ENCODE measurements around the gene FDXR. TPM values are rescaled to one million over a fixed set of nuclear protein-coding genes. Genes with fewer than 3 reads are reported as not detected.

FDXR gene
- polyA plus RNA-seq, 1 donor from 2014 or later = 14.4 TPM

DNA sequence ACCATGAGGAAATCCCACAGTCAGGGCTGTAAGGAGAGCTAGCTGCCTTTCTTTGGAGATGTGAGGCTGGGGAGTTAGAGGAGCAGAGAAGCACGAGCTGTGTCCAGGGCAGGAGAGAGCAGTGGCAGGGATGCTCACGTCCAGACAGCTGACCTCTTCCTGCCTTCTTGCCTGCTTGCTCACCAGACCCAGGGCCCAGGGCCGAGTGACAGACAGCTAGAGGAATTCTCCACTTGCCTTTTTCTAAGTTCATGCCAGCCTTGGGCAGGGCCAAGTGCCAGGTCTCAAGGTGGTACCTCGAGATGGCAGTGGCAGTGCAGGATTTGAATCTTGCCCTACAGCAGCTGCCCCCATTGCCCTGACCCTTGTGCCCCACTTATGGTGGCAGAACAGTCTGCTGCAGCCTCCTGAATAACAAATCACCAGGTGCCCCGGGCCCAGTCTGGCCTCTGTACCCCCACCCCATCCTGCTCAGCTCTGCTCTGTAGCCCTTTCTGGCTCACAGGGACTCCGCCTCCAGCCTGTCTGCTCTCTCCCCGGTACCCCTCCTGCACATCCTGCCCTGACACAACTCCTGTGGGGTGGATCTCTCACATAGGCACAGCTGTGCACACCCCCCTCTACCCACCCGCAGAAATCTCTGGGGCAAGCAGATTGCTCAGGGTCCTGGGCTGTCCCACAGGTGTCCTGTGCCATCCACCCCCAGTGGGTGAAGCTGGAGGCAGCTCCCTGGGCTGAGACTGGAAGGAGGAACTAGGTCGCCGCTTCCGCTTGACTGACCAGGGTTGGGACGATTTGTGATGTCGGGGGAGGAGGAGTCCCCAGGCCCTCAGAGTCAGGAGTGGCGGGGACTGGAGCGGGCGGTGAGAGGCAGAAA, 39.1 kb downstream of the FDXR start:
- Histone ChIP-seq H3K4me2 (ENCODE audit: low read length) (no peak overlapping the region), H3K4me3 (ENCODE audit: low read length) (no peak overlapping the region), H3F3A (ENCODE audit: insufficient read depth, low read length, poor library complexity, severe bottlenecking) (no peaks in the 10 kb centered on the region), H3K36me3 (ENCODE audit: insufficient read depth, low read length) (no peaks in the 10 kb centered on the region), H3K9ac (ENCODE audit: low read length) (no peak overlapping the region), H3K27ac (ENCODE audit: low read length) (no peak overlapping the region), H2AFZ (ENCODE audit: low read depth, low read length) (no peak overlapping the region), H3K9me2 (ENCODE audit: insufficient read depth, low read length) (no peaks in the 10 kb centered on the region), H4K20me1 (ENCODE audit: insufficient read depth) (no peaks in the 10 kb centered on the region), H3K9me3 (ENCODE audit: low read length) (no peaks in the 10 kb centered on the region), H3K79me2 (replicated peaks; ENCODE audit: insufficient read depth, low read length) (no peaks in the 10 kb centered on the region), H3K27me3 (ENCODE audit: insufficient read depth, low read depth, low read length) (no peaks in the 10 kb centered on the region)
- TF ChIP-seq, protein P1, sequence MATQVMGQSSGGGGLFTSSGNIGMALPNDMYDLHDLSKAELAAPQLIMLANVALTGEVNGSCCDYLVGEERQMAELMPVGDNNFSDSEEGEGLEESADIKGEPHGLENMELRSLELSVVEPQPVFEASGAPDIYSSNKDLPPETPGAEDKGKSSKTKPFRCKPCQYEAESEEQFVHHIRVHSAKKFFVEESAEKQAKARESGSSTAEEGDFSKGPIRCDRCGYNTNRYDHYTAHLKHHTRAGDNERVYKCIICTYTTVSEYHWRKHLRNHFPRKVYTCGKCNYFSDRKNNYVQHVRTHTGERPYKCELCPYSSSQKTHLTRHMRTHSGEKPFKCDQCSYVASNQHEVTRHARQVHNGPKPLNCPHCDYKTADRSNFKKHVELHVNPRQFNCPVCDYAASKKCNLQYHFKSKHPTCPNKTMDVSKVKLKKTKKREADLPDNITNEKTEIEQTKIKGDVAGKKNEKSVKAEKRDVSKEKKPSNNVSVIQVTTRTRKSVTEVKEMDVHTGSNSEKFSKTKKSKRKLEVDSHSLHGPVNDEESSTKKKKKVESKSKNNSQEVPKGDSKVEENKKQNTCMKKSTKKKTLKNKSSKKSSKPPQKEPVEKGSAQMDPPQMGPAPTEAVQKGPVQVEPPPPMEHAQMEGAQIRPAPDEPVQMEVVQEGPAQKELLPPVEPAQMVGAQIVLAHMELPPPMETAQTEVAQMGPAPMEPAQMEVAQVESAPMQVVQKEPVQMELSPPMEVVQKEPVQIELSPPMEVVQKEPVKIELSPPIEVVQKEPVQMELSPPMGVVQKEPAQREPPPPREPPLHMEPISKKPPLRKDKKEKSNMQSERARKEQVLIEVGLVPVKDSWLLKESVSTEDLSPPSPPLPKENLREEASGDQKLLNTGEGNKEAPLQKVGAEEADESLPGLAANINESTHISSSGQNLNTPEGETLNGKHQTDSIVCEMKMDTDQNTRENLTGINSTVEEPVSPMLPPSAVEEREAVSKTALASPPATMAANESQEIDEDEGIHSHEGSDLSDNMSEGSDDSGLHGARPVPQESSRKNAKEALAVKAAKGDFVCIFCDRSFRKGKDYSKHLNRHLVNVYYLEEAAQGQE (IDR thresholded peaks at IDR 0.05; ENCODE audit: borderline replicate concordance) = no peak
- no peak for TF ChIP-seq RAD21 (conservative IDR thresholded peaks at IDR 0.05)
- no peak for TF ChIP-seq EZH2 (IDR thresholded peaks at IDR 0.05; ENCODE audit: borderline replicate concordance, insufficient read depth, low read length, poor library complexity, severe bottlenecking)
- TF ChIP-seq SMC3 (conservative IDR thresholded peaks at IDR 0.05; ENCODE audit: poor library complexity) = no peak
- TF ChIP-seq MXI1 (conservative IDR thresholded peaks at IDR 0.05; ENCODE audit: poor library complexity, severe bottlenecking) = no peak
- TF ChIP-seq POLR2AphosphoS5 (IDR thresholded peaks at IDR 0.05) = no peak
- TF ChIP-seq, protein P2, sequence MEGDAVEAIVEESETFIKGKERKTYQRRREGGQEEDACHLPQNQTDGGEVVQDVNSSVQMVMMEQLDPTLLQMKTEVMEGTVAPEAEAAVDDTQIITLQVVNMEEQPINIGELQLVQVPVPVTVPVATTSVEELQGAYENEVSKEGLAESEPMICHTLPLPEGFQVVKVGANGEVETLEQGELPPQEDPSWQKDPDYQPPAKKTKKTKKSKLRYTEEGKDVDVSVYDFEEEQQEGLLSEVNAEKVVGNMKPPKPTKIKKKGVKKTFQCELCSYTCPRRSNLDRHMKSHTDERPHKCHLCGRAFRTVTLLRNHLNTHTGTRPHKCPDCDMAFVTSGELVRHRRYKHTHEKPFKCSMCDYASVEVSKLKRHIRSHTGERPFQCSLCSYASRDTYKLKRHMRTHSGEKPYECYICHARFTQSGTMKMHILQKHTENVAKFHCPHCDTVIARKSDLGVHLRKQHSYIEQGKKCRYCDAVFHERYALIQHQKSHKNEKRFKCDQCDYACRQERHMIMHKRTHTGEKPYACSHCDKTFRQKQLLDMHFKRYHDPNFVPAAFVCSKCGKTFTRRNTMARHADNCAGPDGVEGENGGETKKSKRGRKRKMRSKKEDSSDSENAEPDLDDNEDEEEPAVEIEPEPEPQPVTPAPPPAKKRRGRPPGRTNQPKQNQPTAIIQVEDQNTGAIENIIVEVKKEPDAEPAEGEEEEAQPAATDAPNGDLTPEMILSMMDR (IDR thresholded peaks at IDR 0.05; ENCODE audit: poor library complexity, severe bottlenecking) = no peak
- no peak for TF ChIP-seq EP300 (conservative IDR thresholded peaks at IDR 0.05; ENCODE audit: poor library complexity, severe bottlenecking)
- TF ChIP-seq TAF1 (IDR thresholded peaks at IDR 0.05; ENCODE audit: low read depth) = no peak

DNA sequence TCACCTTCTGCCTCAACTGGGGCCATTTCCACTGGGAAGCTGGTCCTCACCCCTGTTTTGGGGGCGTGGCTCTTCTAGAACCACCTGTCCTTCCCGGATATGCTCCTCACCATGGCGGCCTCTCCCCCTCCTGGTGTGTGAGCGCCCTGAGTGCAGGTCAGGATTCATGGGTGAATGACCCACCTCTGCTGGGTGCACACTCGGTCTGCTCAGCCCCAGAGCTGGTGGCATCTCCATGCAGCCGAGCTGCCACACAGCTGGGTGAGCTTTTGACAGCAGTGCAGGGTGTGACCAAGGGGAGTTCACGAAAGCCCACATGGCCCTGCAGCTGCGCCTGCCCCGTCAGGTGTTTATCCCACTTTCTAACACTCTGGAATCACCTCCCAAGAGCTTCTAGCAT, 40.4 kb downstream of the FDXR start:
- Histone ChIP-seq H4K20me1 (ENCODE audit: insufficient read depth) (no peaks in the 10 kb centered on the region), H3K4me3 (ENCODE audit: low read length) (no peak overlapping the region), H3K4me2 (ENCODE audit: low read length) (no peak overlapping the region), H3K27ac (ENCODE audit: low read length) (no peak overlapping the region), H3K27me3 (ENCODE audit: insufficient read depth, low read depth, low read length) (no peaks in the 10 kb centered on the region), H3K36me3 (ENCODE audit: insufficient read depth, low read length) (no peaks in the 10 kb centered on the region), H3K9ac (ENCODE audit: low read length) (no peak overlapping the region), H3K79me2 (replicated peaks; ENCODE audit: insufficient read depth, low read length) (no peaks in the 10 kb centered on the region), H3K9me2 (ENCODE audit: insufficient read depth, low read length) (no peaks in the 10 kb centered on the region), H3F3A (ENCODE audit: insufficient read depth, low read length, poor library complexity, severe bottlenecking) (no peaks in the 10 kb centered on the region), H2AFZ (ENCODE audit: low read depth, low read length) (no peak overlapping the region), H3K9me3 (ENCODE audit: low read length) (no peaks in the 10 kb centered on the region)
- TF ChIP-seq, protein P1 (IDR thresholded peaks at IDR 0.05; ENCODE audit: borderline replicate concordance) = no peak
- TF ChIP-seq EZH2 (IDR thresholded peaks at IDR 0.05; ENCODE audit: borderline replicate concordance, insufficient read depth, low read length, poor library complexity, severe bottlenecking) (no peak), MXI1 (conservative IDR thresholded peaks at IDR 0.05; ENCODE audit: poor library complexity, severe bottlenecking) (no peak), RAD21 (conservative IDR thresholded peaks at IDR 0.05) (no peak), TAF1 (IDR thresholded peaks at IDR 0.05; ENCODE audit: low read depth) (no peak), POLR2AphosphoS5 (IDR thresholded peaks at IDR 0.05) (no peak), SMC3 (conservative IDR thresholded peaks at IDR 0.05; ENCODE audit: poor library complexity) (no peak), EP300 (conservative IDR thresholded peaks at IDR 0.05; ENCODE audit: poor library complexity, severe bottlenecking) (no peak)
- TF ChIP-seq, protein P2 (IDR thresholded peaks at IDR 0.05; ENCODE audit: poor library complexity, severe bottlenecking) = no peak

Measured in neural cell (in vitro differentiated cells).